Hematopoietic multipotent progenitor cell treated with erythropoietin and hydrocortisone succinate and interleukin-3 and kit ligand, for 8 days (in vitro differentiated cells): ENCODE measurements around the gene PNPLA3.
A peak's percentile ranks its signal among the peaks of the same experiment; 100 is the strongest.

Source experiments
- DNase-seq: peaks from one replicate; pipeline ENCODE4 v3.0.0-alpha.2; 2015

The PNPLA3 gene

DNA sequence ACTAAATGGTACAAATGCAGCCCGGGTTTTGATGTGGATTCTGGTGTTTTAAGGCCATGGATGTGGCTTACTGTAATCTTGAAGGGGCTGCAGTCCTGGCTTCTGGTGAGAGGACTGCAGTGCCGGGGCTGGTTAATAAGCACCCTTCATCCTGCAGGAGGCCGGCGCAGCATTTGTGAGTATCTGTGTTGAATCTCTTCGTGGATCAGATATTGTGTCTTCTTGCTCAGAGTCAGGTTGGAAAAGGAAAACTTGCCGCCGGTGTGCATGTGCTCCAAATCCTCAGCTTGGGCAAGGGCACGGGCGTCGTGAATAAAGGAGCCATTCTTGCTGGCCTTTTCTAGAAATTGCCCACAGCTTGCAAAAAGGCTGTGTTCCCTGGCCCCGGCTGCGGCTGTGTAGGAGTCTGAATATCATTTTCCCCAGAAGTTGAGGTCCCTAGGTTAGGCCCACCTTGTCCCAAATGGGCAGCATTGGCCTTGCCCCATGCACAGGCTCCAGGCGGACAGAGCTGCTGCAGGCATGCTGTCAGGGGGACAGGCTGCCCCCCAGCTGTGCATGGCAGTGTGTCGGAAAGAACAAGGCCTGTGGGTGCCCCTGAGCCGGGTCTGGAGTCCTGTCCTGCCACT is 71.6 kb downstream of the PNPLA3 start:
- no peak for DNase-seq

- DNase-seq, result no peak
Observed at GRCh38 chr22:43995798-43996169, 72.2 kb downstream of the PNPLA3 start.

DNA sequence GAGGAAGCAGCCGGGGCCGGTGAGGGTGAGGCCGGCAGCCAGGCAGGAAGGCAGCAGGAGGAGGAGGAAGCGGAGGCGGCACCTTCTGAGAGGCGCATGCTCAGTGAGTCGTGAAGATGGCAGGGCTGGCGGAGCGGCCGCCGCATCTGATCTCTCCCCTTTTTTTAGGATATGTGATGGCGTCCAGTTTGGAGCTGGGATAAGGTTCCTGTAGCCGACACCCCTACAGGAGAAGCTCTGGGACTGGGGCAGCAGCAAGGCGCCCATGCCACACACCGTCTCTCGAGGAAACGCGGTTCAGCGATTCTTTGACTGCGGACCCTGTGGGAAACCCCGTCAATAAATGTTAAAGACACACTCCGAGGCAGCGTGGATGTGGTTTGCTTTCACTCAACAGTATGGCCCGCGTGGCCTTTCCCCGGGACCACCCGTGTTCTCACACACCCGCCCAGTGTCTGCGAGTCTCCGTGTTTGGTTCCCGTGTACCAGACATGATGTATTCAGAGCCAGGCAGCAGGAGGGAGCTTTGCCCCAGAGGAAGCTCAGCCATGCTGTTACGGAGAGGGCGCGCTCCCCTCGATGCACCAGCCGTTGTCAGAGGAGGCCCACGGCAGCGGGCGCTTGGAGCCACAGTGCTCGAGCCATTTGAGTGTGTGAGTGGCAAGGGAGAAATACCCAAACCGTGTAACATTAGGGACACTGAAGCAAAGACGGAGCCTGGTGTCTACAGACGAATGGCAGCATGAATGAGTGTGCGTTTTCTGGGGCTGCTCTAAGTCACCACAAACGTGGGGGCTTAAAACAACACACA is 72.8 kb downstream of the PNPLA3 start:
- peak; percentile 24 for DNase-seq

- DNase-seq, result no peak
Observed at GRCh38 chr22:43996981-43997265, 73.3 kb downstream of the PNPLA3 start.
